Fibroblast of pulmonary artery (primary cell): Measurements from ENCODE around the gene KATNB1.

Experiments used
- DNase-seq: peaks from one replicate; pipeline ENCODE4 v3.0.0-alpha.2; 2010; ENCODE audit warnings: low read depth
- H3K4me3 ChIP-seq: replicated peaks from 2 replicates; pipeline ENCODE4 v1.5.1; 2011; ENCODE audit warnings: low read depth, mild to moderate bottlenecking, control low read depth, low read length, moderate library complexity
- CTCF ChIP-seq: IDR thresholded peaks from 2 replicates; pipeline ENCODE4 v1.5.1; 2011; ENCODE audit warnings: mild to moderate bottlenecking, control low read depth, low read length, inconsistent platforms; ENCODE audit errors: missing control alignments

The KATNB1 gene

GRCh38 chr16:57756424-57757325, 21.1 kb downstream of the KATNB1 start:
- DNase-seq, result no peak
- no peak for TF ChIP-seq CTCF
- H3K4me3 ChIP-seq, result no peak overlapping the region

DNA sequence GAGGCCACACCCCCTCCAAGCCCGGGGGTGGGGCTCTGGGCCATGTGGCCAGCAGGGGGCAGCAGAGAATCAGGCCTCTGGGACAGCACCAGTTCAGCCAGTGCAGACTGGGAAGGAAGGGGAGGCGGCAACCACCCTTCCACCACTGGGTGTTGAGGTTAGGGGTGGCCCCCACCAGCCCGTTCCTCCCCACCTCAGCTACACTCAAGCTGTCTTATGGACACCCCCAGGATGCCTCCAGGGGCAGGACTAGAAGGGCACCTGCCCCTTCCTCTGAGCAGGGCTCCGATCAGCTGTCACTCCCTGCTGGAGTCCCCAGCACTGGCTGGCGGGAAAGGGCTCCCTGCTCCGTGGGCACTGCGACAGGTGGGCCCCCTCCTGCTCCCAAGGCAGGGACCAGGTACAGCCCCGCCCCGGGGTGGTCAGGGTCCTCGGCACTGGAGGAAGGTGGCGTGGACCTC, 21.8 kb downstream of the KATNB1 start:
- peak; percentile 75 for DNase-seq
- no peak overlapping the region for H3K4me3 ChIP-seq
- peak; percentile 88 for TF ChIP-seq CTCF

DNA sequence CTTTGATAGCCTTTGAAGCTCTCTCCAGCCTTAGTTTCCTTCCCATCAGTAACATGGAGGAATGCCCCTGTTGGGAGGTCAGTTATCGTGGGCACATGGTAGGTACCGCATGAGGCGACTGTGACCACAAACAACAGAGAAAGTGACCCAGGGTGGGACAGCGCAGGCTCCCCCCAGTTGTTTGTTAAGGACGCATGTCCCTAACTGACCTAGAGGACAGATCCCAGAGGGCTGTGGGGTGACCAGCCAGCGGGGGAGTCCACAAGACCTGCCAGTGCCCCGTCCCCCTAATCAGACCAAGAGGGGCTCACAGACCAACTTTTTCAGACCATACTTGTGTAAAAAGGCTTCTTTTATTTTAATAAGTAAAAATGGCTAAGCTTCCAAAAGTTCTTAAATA, 22.3 kb downstream of the KATNB1 start:
- no peak for TF ChIP-seq CTCF
- no peak for DNase-seq
- no peak overlapping the region for H3K4me3 ChIP-seq

DNA sequence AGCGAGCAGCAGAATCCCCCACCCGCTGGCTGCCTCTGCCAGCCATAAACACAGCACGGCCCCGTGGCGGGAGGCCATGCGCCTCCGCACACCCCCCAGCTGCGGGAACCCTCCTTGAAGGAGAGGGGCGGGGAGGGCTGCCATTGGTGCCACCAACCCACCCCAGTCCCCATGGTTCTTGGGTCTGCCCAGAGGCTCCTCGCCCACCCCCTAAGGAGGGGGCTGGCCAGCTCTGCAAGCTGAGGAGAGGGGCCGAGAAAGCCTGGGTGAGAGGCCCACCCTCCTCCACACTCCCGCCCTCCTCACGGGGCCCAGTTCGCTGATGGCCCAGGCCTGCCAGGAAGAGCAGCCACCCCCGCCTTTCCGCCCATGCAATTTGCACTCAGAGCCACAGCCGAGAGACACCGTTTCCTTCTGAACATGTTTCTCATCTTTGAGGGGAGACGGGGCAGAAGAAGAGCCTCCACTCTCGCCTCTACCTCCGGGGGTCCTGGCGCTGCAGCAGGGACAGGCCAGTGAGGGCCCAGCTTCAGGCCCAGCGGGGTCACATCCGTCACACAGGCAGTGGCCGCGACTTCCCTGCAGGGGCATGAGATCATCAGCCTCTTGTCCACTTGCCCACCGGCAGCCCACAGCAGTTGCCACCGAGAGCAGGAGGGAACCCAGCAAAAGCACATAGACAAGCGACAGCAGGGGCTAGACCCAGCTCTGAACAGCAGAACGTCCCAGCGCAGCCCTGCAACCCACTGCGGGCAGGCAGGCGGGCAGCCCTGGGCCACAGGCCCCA, 23.0 kb downstream of the KATNB1 start:
- H3K4me3 ChIP-seq, result no peak overlapping the region
- TF ChIP-seq CTCF, result no peak
- no peak for DNase-seq

- TF ChIP-seq CTCF, result no peak
- no peak overlapping the region for H3K4me3 ChIP-seq
- no peak for DNase-seq
Observed at GRCh38 chr16:57759131-57759530, 23.6 kb downstream of the KATNB1 start.

DNA sequence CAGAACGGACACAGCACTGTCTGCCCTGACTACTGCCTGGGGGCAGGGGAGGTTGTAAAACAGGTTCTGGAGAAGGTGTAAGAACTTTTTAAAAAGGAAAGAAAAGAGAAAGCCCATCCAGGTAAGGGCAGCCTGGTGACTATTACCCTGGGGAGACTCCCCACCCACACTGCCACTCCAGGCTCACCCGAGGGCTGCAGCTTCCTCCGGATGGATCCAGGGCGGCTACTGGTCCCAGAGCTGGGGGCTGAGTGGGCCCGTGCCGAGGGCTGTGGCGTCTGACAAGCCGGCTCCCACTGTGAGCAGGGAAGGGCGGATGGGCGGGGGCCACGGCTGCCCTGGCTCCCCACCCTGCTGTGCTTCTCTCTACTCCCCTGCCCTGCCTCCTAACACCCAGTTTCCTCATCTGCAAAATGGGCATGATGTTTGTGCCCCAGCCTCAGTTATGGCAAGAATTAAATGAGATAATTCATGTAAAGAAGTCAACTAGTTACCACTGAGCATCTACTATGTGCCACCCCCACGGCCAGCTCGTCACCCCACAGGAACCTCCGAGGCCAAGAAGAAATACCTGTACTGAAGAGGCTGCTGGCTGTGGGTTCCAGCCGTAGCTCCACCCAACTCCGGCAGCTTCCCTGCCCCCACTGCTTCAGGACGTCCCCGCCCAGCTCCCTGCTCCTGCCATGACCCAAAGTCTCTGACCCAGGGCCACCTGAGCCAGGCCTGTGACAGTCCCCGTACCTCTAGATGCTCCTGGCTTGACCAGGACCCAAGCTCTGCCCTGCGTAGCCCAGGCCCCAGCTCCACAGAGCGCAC, 24.2 kb downstream of the KATNB1 start:
- no peak for TF ChIP-seq CTCF
- no peak overlapping the region for H3K4me3 ChIP-seq
- no peak for DNase-seq
